ENCODE measurements around the gene CAMTA1.
A peak's percentile ranks its signal among the peaks of the same experiment; 100 is the strongest.

The CAMTA1 gene

DNA sequence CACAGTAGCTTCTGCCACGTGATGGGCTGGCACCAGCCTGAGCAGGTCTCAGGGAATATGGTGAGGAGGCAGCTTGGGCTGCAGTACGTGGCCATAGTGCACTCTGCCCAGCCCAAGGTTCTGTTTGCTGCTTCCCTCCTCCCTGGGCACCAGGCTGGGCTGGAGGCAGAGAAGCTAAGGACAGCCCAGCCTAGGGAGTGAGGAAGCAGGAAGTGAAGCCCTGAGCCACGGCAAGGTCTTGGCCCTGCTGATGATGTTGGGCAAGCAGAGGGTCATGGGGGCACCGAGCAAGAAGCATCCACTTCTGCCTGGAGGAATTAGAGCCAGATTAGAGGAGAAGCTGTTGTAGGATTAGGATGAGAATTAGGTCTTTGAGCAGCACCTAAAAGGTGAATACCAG lies 659.1 kb downstream of the CAMTA1 start:
- DNase-seq, result no peak

DNA sequence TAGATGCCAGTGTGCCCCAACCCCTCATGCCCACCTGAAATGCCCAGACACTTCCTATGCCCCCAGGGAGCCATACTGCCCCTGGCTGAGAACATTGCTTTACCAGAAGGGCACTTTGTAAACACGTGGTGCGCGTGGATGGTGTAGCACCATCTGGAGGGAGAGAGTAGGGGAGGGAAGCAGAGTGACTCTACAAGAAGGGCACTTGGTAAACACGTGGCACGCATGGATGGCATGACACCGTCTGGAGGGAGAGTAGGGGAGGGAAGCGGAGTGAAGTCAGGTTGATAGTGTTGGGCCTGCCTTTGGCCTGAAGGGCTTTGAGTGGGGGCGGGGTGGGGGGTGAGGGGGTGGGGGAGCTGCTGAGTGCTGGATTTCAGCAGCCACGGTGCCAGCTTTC lies 661.8 kb downstream of the CAMTA1 start:
- DNase-seq, result no peak

DNA sequence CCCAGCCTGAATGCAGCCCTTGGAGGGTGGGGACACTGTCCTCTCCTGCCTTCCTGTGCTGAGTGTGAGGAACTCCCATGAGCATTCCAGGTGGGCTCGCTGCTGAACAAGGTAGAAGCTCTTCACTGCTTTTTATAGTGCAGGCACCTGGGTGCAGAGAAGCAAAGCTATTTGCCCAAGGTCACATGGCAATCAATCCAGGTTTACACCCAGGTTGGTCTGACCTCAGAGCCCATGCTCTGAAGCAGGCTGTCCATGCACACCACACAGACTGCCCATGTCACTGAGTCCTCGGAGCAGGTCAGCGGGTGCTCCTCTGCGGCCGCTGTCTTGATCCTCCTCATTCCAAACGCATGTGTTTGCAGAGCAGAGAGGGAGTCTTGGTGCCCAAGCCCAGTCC lies 662.5 kb downstream of the CAMTA1 start:
- DNase-seq, result no peak

DNA sequence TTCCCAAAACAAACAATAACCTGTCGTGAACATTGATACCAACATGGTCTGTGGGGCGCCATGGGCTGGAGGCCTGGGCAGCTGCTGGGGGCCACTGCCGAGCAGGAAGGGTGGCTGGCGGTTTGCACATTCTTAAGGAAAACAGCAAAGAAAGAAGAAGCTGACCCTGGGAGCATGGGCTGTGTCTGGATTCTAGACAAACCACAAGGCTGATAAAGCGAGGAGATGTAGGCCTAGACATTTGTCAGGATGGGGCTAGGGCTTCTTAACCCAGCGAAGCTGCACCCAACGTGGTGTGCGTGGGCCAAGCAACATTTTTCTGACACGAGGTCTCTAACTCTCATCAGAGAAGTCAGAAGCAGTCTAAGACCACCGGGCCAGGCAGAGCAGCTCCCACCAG lies 663.7 kb downstream of the CAMTA1 start:
- no peak for DNase-seq

DNA sequence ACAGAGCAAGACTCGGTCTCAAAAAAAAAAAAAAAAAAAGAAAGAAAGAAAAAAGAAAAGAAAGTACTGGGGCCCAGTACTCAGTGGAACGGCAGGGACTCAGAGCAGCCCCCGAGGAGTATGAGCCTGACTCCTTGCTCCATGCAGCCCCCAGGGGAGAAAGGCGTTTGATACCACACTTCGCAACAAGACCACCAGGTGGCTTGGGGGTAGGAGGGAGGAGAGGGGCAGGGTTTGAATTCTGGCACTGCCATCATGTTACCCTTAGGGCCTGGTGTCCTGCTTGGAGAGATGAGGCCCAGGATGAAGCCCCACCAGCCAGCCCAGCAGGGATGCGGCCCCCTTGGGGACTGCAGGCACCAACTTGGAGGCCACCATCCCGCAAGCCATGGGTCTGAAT lies 664.5 kb downstream of the CAMTA1 start:
- DNase-seq, result no peak

DNA sequence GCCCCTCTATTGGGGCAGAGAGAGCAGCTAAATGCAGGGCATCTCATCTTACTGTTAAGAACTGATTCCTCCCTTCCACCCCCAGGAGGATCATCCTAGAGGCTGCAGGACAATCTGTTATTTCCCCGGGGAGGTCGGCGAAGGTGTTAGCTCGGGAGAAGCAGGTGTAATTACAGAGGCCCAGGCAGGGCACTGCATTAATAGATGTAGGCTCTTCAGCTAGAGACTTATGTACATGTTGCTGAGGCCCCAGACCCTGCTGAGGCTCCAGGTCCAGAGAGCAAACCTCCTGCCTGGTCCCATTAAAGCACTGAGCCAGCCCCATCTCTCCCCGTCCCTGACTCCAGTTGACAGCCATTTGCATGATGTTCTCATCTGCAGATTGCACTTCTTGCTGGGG lies 665.6 kb downstream of the CAMTA1 start:
- DNase-seq, result no peak

DNA sequence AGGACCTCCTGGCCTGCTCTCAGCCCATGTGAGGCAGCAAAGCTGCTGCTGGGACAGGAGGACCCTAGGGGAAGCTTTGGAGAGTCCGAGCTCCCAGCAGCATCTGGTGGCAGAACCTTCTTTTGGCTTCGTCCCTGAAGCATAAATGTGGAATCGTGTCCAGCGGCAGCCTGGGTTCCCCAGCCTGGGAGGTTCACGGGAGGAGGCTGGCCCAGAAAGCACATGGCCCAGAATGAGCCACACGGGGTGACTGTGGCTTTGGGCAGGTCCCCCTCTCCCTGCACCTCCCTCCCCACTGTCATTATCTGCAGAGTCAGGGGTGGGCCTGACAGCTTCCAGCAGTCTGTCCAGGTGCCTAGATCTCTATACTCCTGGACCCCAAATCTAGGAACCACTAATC lies 667.8 kb downstream of the CAMTA1 start:
- no peak for DNase-seq

DNA sequence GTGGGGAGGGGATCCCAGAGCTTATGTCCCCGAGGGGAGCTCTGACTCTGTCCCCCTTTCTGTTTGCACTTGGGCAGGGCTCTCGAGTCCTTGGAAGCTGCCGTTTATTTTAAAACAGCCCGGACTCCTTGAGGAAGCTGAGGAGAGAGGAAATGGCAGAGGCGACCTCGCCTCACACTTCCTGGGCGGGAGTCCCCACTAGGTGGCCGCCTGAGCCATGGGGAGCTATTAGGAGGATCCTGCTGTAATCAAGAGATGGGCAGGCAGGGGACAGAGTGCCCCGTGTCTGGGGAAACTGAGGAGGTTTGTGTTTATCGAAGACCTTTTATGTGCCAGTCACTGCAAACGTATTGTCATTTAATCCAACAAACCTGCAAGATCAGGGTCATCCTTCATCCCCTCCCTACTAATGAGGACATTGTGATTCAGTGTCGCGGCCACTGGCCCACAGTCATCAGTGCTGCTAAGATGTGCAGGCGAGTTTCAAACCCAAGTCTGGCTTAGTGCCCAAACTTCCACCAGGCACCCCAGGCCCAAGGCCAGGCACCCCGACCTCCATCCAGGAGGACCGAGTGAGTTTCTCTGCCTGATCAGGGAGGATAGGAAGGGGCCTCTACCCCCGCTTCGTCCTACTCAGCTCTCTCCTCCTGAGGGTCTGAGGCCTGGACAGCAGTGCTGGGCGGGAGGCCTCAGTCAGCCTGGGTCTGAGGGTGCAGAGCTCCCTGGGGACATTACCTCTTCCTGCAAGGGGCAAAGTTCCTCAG lies 669.0 kb downstream of the CAMTA1 start:
- DNase-seq, result peak; percentile 27

DNA sequence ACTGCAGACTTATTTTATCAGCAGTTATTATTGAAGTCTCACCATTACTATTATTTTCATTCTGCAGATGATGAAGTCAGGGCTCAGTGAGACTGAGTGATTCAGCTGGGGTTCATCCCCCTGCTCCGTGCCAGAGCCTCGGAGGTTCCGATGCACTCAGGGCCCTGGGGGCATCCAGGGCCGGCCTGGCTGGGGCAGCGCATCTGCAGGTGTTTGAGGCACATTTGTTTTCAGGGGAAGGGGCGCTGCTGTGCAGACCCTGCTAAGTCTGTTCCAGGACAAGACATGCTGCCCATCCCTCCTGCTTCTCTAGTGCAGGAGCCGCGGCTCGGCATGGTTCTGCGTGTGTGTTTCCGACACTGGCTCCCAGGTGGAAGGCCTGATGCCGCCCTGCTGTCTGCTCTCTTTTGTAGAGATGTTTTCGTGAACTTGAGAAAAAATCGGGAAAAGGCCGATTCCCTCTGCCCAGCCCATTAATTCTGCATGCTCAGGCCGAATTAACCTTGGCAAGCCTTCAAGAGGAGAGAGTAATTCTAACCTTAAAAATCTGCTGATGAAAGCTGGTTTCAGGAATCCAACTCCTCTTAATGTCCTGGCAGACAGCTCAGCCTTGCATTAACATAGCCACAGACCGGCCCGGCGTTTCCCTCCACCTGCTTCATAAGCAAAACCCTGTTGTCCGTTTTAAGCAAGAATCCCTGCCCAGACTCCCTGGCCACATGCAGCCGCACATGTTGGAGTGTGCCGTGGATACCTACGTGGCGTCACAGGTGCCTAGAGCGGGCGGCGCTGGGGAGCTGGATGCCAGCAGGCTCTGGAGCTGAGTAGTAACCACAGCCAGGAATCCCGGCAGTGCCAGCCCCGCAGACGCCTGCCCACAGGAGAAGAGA lies 669.9 kb downstream of the CAMTA1 start:
- DNase-seq, result peak; percentile 39

DNA sequence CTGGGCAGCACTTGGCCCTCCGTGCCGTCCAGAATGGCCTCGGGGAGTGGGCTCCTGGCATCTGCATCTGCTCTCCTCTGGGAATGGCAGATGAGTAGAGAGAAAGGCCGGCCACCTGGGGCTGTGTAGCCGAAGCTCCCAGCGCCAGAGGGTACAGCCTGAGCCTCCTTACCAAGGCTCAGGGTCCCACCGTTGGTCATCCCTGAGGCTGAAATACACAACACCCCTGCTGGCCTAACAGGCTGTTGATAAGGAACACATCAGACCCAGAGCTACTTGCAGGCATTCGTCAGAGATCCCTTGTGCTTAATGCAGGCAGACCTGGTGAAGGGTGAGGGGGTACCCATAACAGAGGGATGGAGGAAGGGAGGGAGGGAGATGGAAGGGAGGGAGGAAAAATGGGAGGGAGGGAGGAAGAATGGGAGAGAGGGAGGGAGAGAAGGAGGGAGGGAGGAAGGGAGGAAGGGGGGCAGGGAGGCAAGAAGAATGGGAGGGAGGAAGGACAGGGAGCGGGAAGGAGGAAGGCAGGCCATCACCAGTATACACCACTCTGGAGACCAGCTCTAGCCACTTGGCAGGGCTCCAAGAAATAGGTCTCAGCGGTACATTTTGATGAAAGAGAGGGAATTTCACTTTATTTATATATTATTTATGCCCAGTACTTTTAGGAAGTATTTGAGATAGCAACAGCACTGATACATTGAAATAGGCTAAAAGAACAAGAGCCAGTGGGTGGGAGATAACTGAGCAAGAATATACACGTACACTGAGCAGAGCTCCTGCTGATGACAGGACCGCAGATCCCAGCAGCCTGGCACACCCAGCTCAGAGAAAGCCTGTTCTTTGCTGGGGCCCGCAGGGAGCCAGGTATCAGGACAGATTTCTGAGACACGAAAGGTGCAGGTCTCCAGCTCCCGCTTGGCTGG lies 670.8 kb downstream of the CAMTA1 start:
- DNase-seq, result no peak

DNA sequence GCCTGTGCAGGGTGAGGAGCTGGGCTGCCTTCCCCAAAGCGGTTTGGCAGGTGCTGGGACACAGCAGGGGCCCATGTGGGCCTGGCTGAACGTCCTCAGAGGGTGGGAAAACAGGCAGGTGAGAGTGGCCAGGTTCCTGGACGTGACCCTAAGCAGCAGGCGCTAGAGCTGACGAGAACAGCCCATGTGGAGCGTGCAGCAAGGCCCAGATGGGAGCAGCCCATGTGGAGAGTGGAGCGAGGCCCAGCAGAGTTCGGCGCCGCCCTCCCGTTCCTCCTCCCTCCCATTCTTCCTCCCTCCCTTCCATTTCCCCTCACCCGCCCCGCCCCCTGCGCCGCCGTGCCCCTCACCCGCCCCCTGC lies 671.4 kb downstream of the CAMTA1 start:
- no peak for DNase-seq

DNA sequence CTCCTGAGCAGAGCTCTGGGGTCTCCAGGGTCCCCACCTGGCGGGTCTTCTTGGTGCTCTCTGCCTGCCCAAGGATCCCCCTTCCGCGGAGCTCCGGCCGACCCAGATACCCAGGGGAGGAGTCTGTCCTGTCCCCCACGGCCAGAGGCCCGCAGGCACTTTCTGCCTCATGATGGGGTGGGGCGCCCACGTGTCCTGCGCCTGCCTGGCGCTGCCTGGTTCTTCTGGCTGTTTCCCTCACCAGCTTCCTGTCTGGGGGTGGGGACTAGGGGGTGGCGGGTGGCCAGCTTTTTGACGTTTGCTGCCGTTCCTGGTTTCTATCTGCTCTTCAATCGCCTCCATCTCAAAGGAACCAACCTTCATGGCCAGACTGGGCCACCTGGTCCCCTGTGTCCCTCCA lies 672.6 kb downstream of the CAMTA1 start:
- no peak for DNase-seq

DNA sequence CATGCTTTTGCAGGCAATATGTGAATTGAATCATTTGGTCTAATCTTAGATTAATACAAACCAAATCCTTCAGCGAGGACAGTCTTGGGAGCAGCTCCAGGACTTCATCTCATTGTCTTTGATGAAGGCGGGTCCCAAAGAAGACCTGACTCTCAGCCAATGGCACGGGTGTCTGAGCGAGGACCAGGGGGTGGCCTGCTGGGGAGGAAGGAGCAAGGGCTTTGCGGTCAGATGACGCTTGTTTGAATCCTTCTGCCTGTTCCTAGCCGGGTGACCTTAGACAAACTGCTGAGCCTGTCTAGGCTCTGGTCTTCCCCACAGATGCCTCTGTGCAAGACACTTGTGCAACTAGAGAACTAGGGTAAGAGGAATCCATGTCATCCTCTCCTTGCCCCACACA lies 673.7 kb downstream of the CAMTA1 start:
- no peak for DNase-seq

DNA sequence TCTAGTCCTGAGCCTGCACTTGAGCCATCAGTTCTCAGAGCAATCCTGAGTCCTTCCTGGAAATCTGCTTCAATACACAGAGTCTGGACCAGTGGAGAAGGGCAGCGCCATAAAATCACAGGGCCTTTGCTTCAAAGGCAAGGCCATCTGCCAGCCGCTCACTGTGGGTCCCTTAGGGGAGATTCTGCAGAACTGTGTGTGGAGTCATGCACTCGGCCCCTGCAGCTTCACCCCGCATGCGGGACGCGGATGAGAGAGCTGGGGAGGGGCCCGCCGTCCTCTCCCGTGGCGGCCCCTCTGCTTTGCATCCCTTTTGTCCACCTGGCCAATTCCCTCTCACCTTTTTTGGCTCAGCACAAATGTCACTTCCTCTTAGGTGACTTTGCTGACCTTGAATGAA lies 674.7 kb downstream of the CAMTA1 start:
- DNase-seq, result no peak

DNA sequence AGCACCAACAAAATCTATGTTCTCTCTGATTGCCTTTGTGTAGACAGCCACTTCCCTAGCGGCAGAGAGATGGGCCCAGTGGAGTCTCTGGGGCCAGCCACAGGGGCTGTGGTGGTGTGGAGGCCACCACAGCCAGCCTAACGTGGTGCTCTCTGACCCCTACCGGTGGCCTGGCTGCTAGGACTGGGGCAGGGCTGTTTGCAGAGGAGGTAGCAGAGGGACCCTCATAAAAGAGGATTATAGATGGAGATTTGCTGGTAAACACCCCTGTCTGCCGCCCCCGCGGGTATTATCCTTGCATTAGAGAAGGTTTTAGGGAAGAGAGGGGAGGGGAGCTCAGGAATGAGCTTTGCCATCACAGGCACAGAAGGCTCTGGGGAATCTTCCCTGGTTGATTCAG lies 675.6 kb downstream of the CAMTA1 start:
- DNase-seq, result no peak

DNA sequence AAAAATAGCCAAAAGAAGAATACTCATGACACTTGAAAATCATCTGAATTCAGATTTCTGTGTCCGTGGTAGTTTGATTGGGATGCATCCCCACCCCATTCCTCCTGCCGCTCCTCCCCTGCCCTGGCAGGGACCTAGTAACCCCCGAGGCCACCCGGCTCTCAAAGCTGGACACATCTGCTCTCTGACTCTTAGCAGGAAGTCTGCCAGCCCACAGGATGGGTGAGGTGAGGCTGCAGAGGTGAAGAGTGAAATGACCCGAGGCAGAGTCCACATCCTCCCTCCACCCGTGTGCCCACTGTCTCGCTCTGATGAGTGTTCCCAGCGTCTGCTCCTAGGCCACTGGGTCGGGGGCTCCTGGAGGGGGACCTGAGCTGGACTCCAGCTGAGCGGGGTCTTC lies 677.4 kb downstream of the CAMTA1 start:
- DNase-seq, result no peak

DNA sequence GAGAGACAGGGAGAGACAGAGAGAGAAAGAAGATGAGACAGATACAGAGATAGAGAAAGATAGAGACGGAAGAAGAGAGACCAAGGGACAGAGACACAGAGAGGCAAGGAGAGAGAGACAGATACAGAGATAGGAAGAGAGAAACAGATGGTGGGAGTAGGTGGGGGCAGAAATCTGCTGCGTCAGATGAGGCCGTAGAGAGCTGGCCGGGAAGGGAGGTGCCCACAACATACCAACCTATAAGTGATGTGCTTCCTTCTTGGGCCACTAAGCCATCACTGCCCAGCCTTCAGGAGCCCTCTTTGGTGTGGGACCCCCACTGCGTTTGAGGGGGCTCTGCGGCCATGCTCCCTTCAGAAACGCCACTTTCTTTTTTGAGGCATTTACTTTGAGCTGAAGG lies 678.3 kb downstream of the CAMTA1 start:
- DNase-seq, result no peak

DNA sequence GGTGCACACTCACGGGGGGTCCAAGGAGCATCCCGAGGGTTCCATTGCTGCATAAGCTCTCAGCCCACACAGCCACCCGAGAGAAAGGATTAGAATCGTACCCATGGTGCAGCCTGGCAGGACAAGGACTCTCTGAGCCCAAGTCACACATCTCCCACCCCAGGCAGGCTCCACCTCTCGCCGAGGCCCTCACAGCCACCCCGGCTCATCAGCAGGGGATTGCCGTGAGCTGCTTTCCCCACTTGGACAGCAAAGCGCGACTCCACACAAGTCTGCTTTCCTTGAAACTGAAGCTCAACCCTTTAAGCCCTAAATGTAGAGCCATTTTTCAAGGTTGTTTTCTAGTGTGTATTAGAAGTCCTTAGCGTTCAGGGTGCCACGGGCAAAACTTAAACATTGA lies 679.5 kb downstream of the CAMTA1 start:
- no peak for DNase-seq

DNA sequence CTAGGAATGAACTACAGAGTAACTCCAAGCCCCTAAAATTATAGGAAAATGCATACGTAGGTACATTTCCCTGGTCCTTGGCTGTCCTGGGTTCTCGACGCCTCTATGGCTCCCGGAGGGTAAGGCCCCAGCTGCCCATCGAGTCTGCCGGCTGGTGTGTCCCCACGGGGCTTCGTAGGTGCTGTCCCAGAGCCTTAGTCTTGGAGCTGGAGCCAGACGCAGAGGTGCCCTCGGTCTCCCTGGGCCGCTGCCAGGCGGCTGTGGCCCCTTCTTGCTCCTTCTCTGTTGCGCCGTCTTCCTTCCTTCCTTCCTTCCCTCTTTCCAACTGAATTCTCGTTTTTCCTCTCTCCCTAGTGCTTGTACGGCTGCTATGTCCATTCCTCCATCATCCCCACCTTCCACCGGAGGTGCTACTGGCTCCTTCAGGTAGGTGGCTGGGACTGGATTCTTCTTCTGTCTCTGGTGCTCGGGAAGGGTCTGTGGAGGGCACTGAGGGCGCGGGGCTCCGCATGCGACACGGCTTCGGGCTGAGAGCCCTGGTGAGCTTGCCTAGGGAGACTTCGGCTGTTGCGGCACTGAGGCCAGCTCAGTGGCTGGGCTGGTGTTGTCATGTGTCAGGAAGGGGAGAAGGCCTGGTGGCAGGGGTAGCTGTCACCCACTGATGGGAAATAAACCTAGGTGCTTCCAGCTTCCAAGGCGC lies 682.4 kb downstream of the CAMTA1 start:
- no peak for DNase-seq

DNA sequence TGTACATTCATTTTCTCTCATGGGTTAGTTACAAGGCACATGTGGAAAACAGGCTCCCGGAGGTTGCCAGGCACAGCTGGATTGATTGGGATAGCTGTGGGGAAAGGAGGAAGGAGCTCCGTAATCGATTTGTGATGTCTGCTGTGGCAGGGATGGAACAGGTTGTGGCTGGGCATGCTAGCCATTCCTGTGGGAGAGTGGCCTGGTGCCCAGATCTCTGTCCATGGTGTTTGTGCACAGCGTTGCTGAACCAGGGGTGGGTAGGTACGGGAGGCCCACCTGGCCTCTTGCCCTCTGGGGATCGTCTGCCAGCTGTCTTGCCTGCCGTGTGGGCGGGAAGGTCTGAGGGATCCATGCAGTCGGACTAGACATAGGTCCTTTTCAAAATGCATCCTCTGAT lies 683.0 kb downstream of the CAMTA1 start:
- no peak for DNase-seq

DNA sequence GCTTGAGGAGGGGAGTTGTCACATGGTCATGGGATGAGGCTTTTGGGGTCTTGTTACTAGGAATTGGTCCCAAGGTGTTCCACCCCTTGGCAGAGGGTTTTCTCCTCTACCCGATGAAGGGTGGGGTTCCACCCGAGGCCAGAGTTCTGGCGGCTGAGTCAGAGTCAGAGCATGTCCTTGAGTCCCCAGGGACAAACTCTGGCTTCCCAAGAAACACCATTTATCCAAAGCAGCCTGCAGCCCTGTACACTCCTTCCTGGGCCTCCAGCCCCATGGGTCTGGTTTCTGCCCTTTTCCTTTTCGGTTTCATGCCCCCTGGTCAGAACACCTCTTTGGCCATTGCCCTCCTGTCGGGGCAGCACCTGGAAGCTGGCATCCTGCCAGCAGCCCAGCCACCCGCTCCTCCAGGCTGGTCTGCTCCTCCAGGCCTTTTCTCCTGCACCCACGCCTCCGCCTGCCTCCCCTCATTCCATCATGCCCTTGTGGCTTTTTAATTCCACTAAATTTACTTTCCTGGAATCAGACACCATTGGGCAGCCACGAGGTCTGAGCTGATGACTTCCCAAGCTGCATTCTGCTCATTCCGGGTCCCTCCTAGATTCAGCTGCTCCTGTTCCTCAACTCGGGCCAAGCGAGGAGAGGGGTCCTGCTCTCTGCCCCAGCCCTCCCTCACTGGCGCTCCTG lies 684.1 kb downstream of the CAMTA1 start:
- DNase-seq, result peak; percentile 70
